Skeletal muscle cell (primary cell): Measurements from ENCODE around the gene C1orf116.
"Not testable (repeated sequence)": the region's sequence is repeated elsewhere in the genome, so short reads cannot be mapped to it uniquely, and the experiment has no call there.

Experiments used
- DNase-seq: peaks from one replicate; pipeline ENCODE4 v3.0.0-alpha.2; 2010; ENCODE audit warnings: low read depth
- H3K4me3 ChIP-seq: 2 replicates; pipeline ENCODE4 v1.5.1; 2011; ENCODE audit warnings: low read depth, mild to moderate bottlenecking, control low read depth, low read length, moderate library complexity

C1orf116 gene

GRCh38 chr1:207062058-207062457, 29.5 kb upstream of the C1orf116 start:
- no peak overlapping the region for H3K4me3 ChIP-seq
- DNase-seq: no peak

- no peak for DNase-seq
- no peak overlapping the region for H3K4me3 ChIP-seq
Observed at GRCh38 chr1:207060596-207060995, 28.0 kb upstream of the C1orf116 start.

- DNase-seq: no peak
Observed at GRCh38 chr1:207059881-207060280, 27.3 kb upstream of the C1orf116 start.

GRCh38 chr1:207058878-207059867, 26.6 kb upstream of the C1orf116 start:
- DNase-seq: peak; percentile 14
- H3K4me3 ChIP-seq: no peak overlapping the region

More at GRCh38 chr1:207059881-207060280, 27.3 kb upstream of the C1orf116 start:
- H3K4me3 ChIP-seq: no peak overlapping the region

- H3K4me3 ChIP-seq: no peak overlapping the region
- DNase-seq: no peak
Observed at GRCh38 chr1:207058252-207058651, 25.7 kb upstream of the C1orf116 start.

- no peak overlapping the region for H3K4me3 ChIP-seq
- no peak for DNase-seq
Observed at GRCh38 chr1:207056673-207057072, 24.1 kb upstream of the C1orf116 start.

- H3K4me3 ChIP-seq: no peak overlapping the region
- DNase-seq: no peak
Observed at GRCh38 chr1:207055386-207056001, 22.9 kb upstream of the C1orf116 start.

GRCh38 chr1:207054491-207054890, 21.9 kb upstream of the C1orf116 start:
- H3K4me3 ChIP-seq: no peak overlapping the region
- DNase-seq: no peak

GRCh38 chr1:207052911-207053769, 20.6 kb upstream of the C1orf116 start, which contains the start of gene PFKFB2:
TSS of gene PFKFB2 (plus strand) at chr1:207053275. CDS start at chr1:207054718, 1,443 bp downstream.
- H3K4me3 ChIP-seq: peak within 1 kb of the TSS; percentile 68
- peak; percentile 74 for DNase-seq

GRCh38 chr1:207051191-207051943, 18.8 kb upstream of the C1orf116 start, which contains the start of gene YOD1:
TSS of gene YOD1 (minus strand) at chr1:207051208. CDS start at chr1:207051030, 178 bp downstream.
- DNase-seq: no peak
- peak within 1 kb of the TSS; percentile 99 for H3K4me3 ChIP-seq

GRCh38 chr1:207050480-207051190, 18.1 kb upstream of the C1orf116 start:
- peak; percentile 71 for DNase-seq

GRCh38 chr1:207049974-207050391, 17.4 kb upstream of the C1orf116 start:
- DNase-seq: no peak
- peak overlapping the region; percentile 99 for H3K4me3 ChIP-seq

More at GRCh38 chr1:207050480-207051190, 18.1 kb upstream of the C1orf116 start:
- peak overlapping the region; percentile 99 for H3K4me3 ChIP-seq

- H3K4me3 ChIP-seq: peak overlapping the region; percentile 99
Observed at GRCh38 chr1:207049514-207049913, 17.0 kb upstream of the C1orf116 start.

GRCh38 chr1:207049054-207049453, 16.5 kb upstream of the C1orf116 start:
- no peak overlapping the region for H3K4me3 ChIP-seq
- no peak for DNase-seq

More at GRCh38 chr1:207049514-207049913, 17.0 kb upstream of the C1orf116 start:
- DNase-seq: no peak

GRCh38 chr1:207048041-207048440, 15.5 kb upstream of the C1orf116 start:
- DNase-seq: no peak
- no peak overlapping the region for H3K4me3 ChIP-seq

- no peak for DNase-seq
- H3K4me3 ChIP-seq: no peak overlapping the region
Observed at GRCh38 chr1:207047505-207047904, 14.9 kb upstream of the C1orf116 start.

GRCh38 chr1:207045453-207045852, 12.9 kb upstream of the C1orf116 start:
- H3K4me3 ChIP-seq: no peak overlapping the region
- DNase-seq: no peak

- DNase-seq, H3K4me3 ChIP-seq: not testable (repeated sequence)
Observed at GRCh38 chr1:207041397-207041796, 8.8 kb upstream of the C1orf116 start.
